MV-4-11 (cell line): Measurements from ENCODE around the gene PLAGL1.

Experiments
- DNase-seq: peaks from one replicate; lab custom pipeline; 2025; lab: John Stamatoyannopoulos, UW

Gene PLAGL1

DNA sequence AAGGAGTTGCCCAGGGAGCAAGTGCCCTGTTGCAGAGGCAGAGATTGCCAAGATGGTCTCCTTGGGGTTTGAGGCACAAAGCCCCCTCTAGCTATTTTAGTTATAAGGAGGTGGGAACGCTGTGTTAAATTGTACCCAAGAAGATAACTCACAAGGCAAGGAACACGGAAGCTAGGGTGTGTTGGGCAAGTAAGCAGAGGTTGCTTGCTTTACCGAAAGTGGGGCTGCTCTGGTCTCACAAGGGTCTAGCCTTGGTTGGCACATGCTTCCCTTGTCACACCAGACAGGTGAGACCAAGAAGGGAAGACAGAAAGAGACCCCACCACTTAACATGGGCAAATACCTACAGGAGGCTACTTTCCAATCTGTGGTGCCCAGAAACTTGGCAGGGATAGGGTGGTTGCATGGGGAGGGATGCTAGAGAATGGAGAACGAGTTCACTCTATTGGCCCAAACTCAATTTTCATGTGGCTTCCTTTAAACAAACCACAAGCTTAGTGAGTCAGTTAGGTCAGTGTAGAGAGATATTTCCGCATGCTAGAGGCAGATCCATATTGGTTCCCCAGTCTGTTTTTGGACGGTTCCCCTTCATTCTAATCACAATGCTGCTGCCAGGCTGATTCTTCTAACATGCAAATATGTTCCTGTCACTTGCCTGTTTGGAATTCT lies 42.4 kb downstream of the PLAGL1 start:
- peak; percentile 93 for DNase-seq

DNA sequence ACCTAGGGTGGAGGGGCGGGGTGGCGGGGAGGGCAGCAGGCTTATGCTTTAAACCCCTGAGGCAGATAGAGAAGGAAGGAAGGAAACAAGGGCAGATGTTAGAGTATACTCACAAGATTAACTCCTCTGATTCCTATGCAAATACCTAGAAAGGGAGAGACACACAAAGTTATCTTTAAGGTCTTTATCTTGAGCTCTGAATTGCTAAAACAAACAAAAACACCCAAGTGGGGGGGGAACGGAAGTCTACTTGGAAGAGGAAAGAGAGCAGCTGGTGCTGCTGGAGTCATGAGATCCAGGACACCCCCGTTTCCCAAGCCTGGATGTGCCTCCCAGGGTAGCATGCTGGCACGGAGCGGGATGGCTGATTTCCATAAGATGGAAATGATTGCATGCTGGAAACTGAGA lies 43.4 kb downstream of the PLAGL1 start:
- DNase-seq: no peak

DNA sequence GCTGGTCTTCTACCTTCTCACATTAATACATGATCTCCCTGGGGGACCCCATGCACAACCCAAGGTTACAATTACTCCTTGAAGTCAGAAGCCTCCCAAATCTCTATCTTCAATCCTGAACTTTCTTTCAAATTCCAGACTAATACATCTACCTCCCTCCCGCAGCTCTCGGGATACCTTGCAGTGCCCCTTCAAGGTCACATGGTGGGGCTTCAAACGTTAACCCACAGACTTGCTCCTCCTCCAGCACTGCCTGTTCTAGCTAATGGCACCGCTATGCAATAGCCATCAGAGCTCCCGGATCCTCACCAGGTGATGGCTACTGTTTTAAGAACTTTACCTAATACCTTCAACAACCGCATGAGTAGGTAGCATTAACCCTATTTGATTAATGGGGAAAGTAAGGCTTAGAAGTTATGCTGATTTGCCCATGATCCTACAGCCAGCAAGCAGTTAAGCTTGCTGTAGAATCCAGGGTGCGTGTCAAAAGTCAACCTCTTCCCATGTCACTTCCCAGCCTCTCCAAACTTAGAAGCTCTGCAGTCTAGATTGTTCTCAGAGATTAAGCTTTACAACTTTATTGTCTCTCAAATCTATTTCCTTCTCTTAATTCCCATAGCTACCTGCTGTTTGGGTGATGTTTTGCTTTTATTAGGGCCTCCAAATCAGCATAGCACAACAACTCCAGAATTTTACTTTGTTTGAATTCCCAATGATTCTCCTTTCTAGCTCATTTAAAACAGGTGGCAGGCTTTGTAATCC lies 44.7 kb downstream of the PLAGL1 start:
- no peak for DNase-seq

DNA sequence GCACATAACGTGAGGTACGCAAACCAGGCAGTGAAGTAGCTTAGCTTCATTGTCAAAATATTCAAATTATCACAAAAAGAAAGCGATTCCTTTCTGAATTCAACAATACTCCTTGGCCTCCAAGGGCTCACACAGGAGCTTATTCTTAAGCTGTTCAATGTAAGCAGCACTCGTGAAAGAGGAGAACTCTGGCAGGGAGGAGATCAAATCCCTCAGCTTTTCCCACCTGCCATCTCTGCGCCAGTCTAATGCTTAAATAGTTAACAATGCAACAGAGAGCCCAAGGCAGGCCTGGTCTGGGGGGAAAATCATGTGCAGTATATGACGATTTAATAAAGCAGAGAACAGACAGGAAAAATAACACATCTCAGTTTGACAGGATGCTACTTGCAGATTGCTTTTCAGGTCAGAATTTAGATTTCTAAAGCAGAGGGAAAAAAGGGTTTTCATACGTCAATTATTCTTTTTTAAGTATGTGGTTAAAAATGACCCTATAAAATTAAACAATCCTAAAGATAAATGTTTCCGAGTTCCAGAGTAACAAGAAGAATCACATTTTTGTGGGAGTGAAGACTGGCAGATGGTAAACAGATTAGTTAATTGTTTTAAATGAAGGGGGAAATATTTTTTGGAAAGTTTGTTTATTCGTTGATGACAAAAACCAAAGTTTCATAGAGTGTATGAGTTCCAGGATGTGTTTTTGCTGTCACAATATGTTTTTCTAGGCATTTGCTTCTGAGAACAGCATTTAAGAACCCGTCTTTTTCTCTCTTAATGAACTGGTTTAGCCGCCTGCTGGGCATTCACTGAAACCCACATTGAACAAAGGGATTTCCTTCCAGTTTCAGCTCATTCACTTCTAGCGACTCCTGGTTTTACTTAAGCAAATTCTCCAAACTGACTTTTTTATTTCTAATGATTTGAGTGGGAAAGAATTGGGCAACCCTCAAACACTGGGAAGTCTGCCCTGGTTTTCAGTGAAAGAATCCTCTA lies 45.9 kb downstream of the PLAGL1 start:
- no peak for DNase-seq

DNA sequence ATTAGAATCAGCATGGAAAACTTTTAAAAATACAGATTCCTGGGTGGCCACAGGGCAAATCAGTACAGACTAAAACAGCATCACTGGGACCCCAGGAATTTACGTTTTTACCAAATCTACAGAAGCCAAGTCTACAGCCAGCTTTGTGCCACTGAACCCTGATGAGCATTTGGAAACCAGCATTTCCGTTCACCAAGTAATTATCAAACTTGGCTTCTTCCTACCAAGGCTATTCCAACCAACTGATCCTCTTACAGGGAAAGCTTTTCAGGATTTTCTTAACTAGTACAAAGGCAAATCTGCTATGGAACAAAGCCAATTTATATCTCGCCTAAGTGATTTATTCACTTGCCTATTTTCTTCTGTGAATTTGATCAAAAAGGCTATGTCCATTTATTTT lies 47.0 kb downstream of the PLAGL1 start:
- no peak for DNase-seq

DNA sequence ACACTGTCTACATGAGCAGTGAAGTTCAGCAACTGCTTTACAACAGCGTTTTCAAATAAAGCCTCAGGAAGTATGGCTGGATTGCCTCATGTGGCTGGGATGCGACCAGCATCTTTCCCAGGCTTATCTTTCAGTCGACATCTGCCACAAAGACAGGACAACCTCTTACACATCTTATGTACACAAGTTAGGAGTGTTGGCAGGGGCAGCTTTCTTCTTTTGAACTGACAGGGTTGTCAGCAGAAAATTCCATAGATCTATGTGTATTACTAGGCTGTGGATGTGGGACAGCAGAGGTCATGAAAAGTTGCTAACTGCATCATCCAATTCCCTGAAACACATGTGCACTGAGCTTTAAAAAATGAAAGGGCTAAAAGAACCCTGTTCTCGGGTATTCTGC lies 48.1 kb downstream of the PLAGL1 start:
- DNase-seq: no peak

DNA sequence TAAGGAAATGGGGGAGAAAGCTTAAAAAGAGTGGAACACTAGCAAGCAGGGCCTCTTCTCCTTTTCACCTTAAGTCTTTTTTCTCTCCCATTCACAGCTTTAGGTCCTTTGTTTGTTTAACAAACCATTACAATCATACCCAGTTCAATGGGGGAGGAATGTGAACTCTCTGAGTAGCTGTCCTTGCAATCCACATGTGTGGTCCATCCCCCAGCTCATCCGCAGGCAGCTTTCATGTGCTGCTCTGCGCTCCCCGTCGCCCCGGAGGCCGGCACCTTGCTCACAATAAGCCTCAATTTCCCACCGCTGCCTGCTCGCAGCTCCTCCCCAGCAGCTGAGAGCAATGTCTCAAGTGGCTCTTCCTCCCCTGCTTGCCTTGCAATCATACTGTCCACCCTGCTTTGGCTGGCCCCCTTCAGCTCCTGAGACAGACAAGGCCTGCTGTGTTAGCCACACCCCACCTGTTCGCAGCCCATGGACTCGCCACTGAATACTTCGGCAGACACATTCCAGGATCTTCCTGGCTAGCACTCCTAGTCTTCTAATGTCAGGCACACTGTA lies 49.1 kb downstream of the PLAGL1 start:
- DNase-seq: no peak

DNA sequence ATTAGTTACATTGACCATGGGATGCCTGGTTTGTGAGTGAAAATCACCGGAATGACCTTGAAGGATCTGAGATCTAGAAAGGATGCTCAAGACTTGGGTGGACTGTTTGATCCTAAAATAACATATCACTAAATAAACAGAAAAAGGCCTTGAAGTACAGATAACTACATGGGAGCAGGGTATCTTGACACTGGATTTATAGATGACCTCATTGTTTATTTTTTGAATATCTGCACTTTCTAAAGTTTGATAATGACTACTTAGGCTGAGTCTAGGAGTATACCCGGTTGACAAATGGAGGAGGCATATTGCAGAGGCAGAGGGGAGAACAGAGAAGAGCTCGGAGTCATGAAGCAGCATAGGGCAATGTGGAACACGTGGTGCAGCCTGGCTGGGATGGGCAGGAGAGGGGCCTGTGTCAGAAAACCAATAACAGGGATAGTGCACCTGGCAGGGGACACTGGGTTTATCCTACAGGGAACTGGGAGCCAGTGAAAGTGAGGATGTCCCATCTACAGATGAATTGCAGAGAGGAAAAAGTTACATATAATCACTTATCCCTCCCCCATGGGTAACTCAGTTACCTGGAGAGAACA lies 50.3 kb downstream of the PLAGL1 start:
- DNase-seq: no peak

DNA sequence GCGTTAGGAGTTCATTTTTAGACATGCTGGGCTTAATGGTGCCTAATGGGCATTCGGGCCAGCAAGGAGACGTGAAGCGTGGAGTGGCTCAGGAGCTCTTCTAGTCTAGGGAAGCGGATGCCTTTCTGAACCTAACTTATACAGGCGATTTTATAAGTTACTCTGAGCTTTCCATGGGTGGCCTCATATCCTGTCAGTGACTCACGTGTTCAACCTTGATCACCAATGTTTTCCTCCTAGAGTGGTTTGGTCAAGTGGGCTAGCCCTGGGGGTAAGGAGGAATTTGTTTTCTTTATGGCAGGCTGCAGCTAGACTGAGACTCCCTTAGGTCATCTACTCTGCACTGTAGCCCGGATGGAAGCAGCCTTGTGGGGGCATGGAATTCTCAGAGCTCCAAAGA lies 52.1 kb downstream of the PLAGL1 start:
- DNase-seq: no peak

DNA sequence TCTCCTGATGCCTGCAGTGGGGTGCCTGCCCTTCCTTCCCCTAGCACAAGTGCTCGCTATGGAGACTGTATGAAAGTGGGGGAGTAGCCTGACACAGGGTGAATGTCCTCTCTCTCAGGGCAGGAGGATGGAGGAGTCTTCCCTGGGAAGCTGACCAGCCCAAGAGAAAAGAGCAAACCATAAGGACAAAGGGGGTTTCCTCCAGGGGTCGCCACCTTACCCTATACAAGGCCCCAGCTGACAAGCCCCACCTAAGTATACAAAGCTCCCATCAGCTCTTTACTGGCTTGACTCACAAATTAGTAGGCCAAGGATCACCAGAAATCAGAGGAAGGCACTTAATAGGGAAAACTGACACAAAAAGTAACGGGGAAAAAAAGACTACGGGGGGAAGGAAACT lies 54.1 kb downstream of the PLAGL1 start:
- no peak for DNase-seq

DNA sequence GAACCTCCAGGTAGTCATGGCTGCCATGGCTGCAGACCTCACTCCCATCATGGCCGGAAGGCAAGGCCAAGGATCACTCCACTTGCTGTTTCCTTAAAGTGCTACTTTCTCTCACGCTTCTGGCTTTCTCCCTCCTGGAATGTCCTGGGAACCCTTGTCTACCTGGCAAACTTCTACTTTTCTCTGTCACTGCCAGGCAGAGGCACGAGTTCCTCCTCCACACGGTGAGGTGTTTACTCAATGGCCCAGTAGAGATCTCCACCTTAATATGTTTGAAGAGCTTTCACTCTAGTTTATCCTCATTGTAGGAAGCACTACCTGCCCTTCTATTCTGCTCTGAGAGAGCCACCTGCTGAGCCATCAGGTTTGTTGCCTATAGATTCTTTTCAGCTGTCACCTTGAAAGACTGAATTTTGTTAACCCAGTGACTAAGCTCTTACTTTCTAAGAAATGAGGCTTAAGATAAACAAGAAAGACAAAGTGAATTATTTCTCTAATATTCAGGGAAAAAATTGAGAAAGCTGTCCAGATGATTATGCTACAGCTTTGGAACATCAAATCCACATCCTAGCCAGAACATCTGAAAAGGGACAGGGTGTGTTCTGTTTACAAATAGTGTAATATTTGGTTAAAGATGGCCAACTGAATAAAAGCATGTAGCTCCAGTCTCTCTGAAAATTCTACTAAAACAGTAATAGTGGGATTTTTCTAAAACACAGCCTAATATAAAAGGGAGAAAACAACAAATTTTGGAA lies 54.9 kb downstream of the PLAGL1 start:
- DNase-seq: no peak

DNA sequence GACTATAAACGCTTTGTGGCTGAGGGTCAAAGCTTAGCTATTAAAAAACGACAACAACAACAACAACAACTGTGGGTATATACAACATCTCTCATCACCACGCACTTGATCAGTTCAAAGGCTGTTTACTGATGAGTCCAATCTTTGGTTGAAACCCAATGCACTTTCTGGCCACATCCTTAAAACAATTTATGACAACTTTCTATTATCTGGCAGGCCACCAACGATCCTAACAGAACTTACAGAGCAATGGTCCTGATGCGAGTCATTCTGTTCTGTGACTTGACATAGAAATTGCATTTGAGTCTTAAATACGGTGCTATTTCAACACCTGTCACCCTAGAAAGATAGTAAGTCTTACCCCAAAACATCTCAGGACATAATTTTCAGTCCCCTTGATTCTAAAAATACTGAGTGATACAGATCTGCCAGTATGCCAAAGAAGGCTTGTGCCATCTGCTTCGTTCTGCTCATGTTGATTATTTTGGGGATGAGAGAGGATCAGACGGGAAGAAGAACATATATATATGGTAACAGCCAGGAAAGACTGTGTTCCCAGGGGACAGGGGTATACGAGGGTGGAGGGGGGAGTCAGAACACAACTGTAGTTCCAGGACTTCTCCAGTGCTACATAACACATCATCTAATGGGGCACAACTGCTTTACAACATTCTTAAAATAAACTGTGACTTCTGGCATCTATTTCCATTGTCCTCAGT lies 55.8 kb downstream of the PLAGL1 start:
- DNase-seq: no peak

DNA sequence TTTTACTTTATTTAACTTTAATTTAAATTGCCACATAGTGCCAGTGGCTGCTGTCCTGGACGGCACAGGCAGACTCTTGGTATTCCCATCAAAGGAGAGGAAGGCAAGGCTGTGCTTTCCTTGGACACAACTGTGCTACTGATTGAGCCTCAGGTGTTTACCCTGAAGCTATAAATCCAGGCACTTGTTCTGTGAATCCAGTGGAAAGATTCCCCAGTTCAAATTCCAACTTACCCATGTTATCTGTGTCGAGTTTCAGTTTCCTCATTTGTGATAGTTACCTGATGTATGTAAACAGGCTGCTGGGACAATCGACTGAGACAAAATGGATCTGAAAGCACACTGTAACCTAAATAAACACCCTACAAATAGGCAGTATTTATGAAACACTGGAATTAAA lies 57.2 kb downstream of the PLAGL1 start:
- DNase-seq: no peak

DNA sequence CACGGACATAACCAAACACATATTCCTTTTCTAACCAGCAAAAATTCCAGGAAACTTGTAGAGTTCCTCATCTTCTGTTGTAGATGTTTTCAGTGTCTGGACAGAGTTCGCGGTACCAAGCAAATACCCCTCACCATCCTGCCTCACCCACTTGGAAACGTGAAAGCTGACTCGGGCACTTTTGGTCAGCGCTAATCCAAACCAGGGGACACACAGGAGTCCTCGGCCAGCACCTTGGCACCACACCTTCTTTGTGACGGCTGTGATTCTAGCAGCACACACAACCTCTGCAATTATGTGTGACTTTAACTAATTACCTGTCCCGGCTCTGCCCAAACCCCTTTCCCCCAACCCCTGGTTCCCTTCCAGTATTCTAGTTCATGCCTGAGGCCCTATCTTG lies 58.1 kb downstream of the PLAGL1 start:
- DNase-seq: no peak

DNA sequence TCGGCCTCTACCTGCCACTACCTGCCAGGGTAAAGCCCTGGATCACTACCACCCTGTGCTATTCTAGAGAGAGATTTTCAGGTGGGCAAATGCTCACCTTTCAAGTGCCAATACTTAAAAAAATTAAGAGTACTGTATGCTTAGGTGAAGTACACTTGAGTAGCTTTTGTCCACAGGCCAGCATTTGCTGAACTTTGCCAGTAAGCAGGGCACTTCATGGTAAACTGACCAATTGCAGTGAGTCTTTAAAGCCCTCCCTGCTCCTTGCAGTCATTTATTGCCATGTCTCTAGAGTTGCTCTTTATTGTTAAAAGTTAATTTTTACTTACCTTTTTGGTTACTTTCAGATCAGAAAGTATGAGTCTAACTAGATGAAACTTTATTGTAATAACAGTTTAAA lies 58.5 kb downstream of the PLAGL1 start:
- DNase-seq: no peak

DNA sequence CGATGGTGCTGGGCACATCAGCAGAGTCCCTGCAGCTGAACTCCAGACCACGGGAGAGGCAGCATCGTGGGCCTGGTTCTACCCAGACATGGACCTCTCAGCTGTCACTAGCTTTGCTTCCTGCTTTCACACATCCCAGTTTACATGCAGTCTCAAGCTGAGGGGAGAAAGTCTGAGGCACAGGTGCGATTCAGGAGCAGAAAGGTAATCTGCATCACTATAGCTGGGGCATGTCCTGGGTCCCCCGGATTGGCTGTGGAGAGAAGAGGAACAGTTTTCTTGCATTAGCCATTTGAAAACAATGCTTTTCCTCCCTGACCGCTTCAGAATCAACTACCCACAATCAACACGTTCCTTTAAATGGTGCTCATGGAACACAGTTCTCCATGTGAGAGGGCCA lies 59.9 kb downstream of the PLAGL1 start:
- no peak for DNase-seq

DNA sequence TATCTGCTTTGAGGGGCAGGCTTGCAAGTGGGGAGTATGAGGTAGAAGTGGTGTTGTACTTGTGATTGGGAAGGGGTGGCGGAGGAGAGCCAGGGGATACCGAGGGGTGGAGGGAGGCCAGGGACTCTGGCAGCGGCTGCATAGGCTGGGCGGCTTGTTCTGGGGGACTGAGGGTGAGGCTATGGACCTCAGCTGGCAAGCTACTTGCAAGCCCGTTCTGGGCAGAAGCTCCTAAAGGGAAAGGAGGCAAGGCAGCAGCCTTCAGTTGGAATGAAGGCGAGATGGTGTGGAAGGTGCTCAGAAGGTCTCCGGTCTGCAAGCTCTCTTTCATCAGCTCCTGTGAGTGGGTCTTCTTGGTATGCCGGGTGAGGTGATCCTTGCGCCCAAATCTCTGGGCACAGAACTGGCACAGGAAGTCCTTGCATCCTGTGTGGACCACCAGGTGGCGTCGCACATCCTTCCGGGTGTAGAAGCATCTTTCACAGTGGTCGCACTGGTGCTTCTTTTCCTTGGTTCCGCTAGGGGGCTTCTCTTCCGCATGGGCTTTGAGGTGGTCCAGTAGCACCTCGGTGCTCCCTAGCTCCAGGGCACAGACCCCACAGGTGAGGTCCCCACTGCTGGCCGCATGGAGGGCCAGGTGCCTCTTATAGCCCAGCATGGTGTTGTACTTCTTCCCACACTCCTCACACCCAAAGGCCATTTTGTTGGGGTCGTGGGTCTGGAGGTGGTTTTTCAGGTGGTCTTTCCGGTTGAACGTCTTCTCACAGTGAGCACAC lies 66.0 kb downstream of the PLAGL1 start:
- DNase-seq: peak; percentile 25

DNA sequence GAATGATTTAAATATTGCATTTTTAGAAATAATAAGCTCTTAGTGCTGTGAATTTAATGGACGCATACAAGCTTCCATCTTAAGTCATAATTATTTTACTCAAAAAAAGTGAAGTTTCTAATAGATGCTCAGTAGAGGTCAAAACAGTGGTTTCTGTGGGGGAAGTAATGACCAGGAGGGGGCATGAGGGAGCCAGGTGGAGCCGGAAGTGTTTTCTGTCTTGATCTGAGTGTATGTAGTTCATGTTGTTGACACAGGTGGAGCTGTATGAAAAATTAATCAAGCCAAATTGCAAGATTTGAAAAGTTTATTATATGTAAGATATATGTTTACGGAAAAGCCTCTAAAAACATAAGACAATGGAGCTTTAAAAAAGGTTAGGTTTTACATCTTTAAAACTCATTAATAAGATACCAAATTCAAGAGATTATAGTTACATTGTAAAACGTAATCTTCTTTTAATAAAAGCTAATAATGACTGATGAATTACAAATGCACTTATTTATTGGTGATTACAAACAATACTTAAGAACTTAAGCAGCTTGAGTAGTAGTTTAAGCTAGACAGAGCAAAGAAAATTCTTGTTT lies 68.0 kb downstream of the PLAGL1 start:
- peak; percentile 42 for DNase-seq

DNA sequence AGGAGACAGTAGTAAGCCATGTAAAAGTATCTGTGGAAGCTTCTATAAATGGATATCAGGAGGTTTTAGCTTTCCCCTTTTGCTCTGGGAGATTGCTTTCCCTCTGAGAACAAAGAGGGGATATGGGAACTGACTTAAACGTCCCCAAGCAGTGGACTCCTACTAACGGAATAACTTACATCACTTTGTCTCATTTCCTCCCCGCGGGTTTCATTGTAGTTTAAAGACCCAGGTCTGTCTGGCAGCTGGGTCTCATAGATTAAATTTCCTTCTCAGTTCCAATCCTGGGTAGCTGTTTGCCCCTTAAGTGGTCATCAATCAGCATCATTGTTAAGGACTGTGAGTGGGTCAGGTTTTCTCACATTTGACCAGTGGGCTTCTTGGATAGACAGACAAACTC lies 68.7 kb downstream of the PLAGL1 start:
- DNase-seq: peak; percentile 81

DNA sequence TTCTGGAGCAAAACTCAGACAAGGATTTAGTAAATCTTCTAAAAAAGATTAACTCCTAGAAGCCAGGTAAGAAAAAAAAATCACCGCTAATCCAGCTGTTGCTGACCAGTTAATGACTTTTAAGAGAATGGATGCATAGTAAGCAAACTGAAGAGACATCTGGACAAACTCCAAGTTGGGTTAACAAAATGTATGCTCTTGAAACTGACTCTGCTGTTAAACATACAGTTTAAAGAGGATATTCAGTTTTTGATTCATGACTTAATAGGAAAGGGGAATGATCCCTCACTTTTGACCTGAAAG lies 70.4 kb downstream of the PLAGL1 start:
- DNase-seq: no peak
